H1 (cell line): ENCODE measurements around the gene GPRC5D.

ENCODE experiments used
- BRCA1 ChIP-seq: IDR thresholded peaks from 2 replicates; pipeline ENCODE4 v1.6.1; 2012; ENCODE audit warnings: low read depth, low read length, improper control_type of control experiment
- CEBPB ChIP-seq: IDR thresholded peaks from 2 replicates; pipeline ENCODE4 v1.6.1; 2012; ENCODE audit warnings: low read depth, low read length
- CHD1 ChIP-seq: IDR thresholded peaks from 2 replicates; pipeline ENCODE4 v1.6.1; 2012; ENCODE audit warnings: low read depth, low read length, improper control_type of control experiment
- CTCF ChIP-seq, 3 experiments: IDR thresholded peaks; 1 replicate in 2 of 3; 2 replicates in 1 of 3; pipeline versions ENCODE4 v1.5.1 to v1.6.1; 2011; ENCODE audit warnings: low read length in 3 of 3, mild to moderate bottlenecking in 3 of 3, inconsistent platforms in 2 of 3, low read depth in 1 of 3, moderate library complexity in 1 of 3; ENCODE audit not compliant: insufficient read depth in 1 of 3; ENCODE audit errors: control extremely low read depth in 1 of 3
- EGR1 ChIP-seq: IDR thresholded peaks from 2 replicates; pipeline ENCODE4 v1.6.1; 2011; ENCODE audit warnings: low read depth, low read length, borderline replicate concordance
- EZH2 ChIP-seq: fragments of 200-600 bp; sonication (generic); IDR thresholded peaks from 2 replicates; pipeline ENCODE4 v1.7.1; 2012; ENCODE audit warnings: low read depth, mild to moderate bottlenecking, moderate library complexity, low read length, inconsistent platforms; ENCODE audit not compliant: severe bottlenecking
- MAX ChIP-seq: IDR thresholded peaks from 2 replicates; pipeline ENCODE4 v1.6.1; 2012; ENCODE audit warnings: inconsistent platforms
- POLR2AphosphoS5 ChIP-seq: IDR thresholded peaks from 2 replicates; pipeline ENCODE4 v1.6.1; 2011; ENCODE audit warnings: low read depth, low read length
- RFX5 ChIP-seq: IDR thresholded peaks from 2 replicates; pipeline ENCODE4 v1.6.1; 2011; ENCODE audit warnings: low read depth, low read length, improper control_type of control experiment, borderline replicate concordance
- TAF1 ChIP-seq: IDR thresholded peaks from 2 replicates; pipeline ENCODE4 v1.6.1; 2011; ENCODE audit warnings: mild to moderate bottlenecking, low read depth, low read length
- TF ChIP-seq, protein P1 (sequence below): IDR thresholded peaks from 2 replicates; pipeline ENCODE4 v1.6.1; 2011; ENCODE audit warnings: low read depth, mild to moderate bottlenecking, low read length; ENCODE audit not compliant: insufficient read depth

- TF ChIP-seq, protein P1, sequence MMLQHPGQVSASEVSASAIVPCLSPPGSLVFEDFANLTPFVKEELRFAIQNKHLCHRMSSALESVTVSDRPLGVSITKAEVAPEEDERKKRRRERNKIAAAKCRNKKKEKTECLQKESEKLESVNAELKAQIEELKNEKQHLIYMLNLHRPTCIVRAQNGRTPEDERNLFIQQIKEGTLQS = no peak
- no peak for TF ChIP-seq MAX
- TF ChIP-seq BRCA1 = no peak
- TF ChIP-seq RFX5 = no peak
- TF ChIP-seq CTCF (IDR thresholded peaks at IDR 0.05; ENCODE audit: control extremely low read depth in 1 of 3, insufficient read depth in 1 of 3, low read depth in 1 of 3, low read length in 3 of 3) = no peak
- TF ChIP-seq CHD1 = no peak
- TF ChIP-seq TAF1 = no peak
- TF ChIP-seq CEBPB = no peak
- no peak for TF ChIP-seq EGR1
- TF ChIP-seq POLR2AphosphoS5 = no peak
- TF ChIP-seq EZH2 = no peak
Observed at GRCh38 chr12:12947902-12948301, 4.1 kb downstream of the GPRC5D start.
